ENCODE measurements around the gene STXBP5. TPM values are rescaled to one million over a fixed set of nuclear protein-coding genes. Genes with fewer than 3 reads are reported as not detected.
A peak's percentile ranks its signal among the peaks of the same experiment; 100 is the strongest.

STXBP5 gene
- total RNA-seq, 3 donors from 2014 or later (not counting 1 experiment from before 2014, with no cell fraction given) = 22.9 to 43.9 (median 35.9) TPM

DNA sequence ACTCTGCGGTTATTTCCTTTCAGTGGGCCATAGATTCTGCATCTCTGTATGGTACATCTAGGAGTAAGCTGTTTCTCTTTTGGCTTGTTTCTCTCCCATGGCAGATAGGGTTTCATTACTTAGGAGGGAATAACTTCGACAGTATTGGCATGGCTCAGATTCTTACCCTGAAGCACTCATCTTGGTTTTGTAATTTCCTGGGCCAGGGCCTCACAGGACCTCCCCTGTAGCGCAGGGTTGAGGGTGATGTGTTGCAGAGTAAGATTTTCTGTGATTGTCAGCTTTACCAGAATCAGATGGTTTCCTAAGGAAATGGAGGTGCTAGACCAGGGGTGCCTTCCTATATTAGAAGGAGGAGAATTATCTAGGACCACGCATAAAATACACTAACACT lies 78.3 kb downstream of the STXBP5 start:
- intact Hi-C loops (cut with micrococcal nuclease) = no loop called here
- Histone ChIP-seq H3K4me3 (ENCODE audit: low read length) (no peak overlapping the region), H3K36me3 (ENCODE audit: control insufficient read depth, insufficient read depth, low read length) (peaks cover 26% of the 10 kb centered on the region), H3K4me1 (ENCODE audit: control insufficient read depth, insufficient read depth, low read length) (no peaks in the 10 kb centered on the region), H3K27ac (ENCODE audit: low read length) (no peak overlapping the region), H3K9me3 (ENCODE audit: control insufficient read depth, insufficient read depth, low read length) (no peaks in the 10 kb centered on the region), H3K27me3 (ENCODE audit: control insufficient read depth, insufficient read depth, low read length) (no peaks in the 10 kb centered on the region)
- peak overlapping the region; percentile 18 to 42 for H3K27ac Mint-ChIP-seq
- no peaks in the 10 kb centered on the region for H3K36me3 Mint-ChIP-seq
- ATAC-seq = no peak
- no peak overlapping the region for H3K4me3 Mint-ChIP-seq
- H3K27me3 Mint-ChIP-seq (ENCODE audit: low read depth in 2 of 2) = no peaks in the 10 kb centered on the region
- WGBS (ENCODE audit: insufficient coverage) = 76% methylated on average over 3 of the region's 4 CpGs
- H3K4me1 Mint-ChIP-seq = peaks cover 28 to 32% of the 10 kb centered on the region in 2 donors
- no peak for DNase-seq
- H3K9me3 Mint-ChIP-seq = no peaks in the 10 kb centered on the region
- TF ChIP-seq, protein P1, sequence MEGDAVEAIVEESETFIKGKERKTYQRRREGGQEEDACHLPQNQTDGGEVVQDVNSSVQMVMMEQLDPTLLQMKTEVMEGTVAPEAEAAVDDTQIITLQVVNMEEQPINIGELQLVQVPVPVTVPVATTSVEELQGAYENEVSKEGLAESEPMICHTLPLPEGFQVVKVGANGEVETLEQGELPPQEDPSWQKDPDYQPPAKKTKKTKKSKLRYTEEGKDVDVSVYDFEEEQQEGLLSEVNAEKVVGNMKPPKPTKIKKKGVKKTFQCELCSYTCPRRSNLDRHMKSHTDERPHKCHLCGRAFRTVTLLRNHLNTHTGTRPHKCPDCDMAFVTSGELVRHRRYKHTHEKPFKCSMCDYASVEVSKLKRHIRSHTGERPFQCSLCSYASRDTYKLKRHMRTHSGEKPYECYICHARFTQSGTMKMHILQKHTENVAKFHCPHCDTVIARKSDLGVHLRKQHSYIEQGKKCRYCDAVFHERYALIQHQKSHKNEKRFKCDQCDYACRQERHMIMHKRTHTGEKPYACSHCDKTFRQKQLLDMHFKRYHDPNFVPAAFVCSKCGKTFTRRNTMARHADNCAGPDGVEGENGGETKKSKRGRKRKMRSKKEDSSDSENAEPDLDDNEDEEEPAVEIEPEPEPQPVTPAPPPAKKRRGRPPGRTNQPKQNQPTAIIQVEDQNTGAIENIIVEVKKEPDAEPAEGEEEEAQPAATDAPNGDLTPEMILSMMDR (IDR thresholded peaks at IDR 0.05) = no peak

DNA sequence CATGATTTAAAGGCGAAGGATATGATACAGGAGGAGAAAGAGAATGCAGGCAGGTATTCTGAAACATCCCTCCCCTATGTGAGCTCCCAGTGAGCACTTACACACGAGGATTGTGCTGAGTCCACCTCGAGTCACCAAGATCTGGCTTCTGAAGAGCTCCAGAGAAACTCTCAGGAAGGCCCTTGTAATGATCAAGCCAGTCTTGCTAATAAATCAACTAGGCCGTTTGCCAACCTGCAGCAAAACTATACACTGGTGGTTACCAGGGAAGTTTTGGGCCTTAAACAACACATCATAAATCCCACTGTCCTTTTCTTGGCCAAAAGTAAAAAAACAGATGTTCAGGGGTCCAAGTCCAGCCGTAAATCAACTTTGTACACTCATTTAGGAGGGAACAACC lies 79.2 kb downstream of the STXBP5 start:
- H3K4me3 Mint-ChIP-seq = no peak overlapping the region
- Histone ChIP-seq H3K9me3 (ENCODE audit: control insufficient read depth, insufficient read depth, low read length) (no peaks in the 10 kb centered on the region), H3K4me3 (ENCODE audit: low read length) (no peak overlapping the region), H3K27me3 (ENCODE audit: control insufficient read depth, insufficient read depth, low read length) (no peaks in the 10 kb centered on the region), H3K4me1 (ENCODE audit: control insufficient read depth, insufficient read depth, low read length) (no peaks in the 10 kb centered on the region), H3K36me3 (ENCODE audit: control insufficient read depth, insufficient read depth, low read length) (peaks cover 17% of the 10 kb centered on the region), H3K27ac (ENCODE audit: low read length) (no peak overlapping the region)
- WGBS (ENCODE audit: insufficient coverage) = 60% methylated on average over 4 of the region's 5 CpGs
- H3K36me3 Mint-ChIP-seq = no peaks in the 10 kb centered on the region
- H3K4me1 Mint-ChIP-seq = peaks cover 36 to 41% of the 10 kb centered on the region in 2 donors
- intact Hi-C loops (cut with micrococcal nuclease) = no loop called here
- no peaks in the 10 kb centered on the region for H3K27me3 Mint-ChIP-seq (ENCODE audit: low read depth in 2 of 2)
- no peak for DNase-seq
- TF ChIP-seq, protein P1 (IDR thresholded peaks at IDR 0.05) = no peak
- no peak for ATAC-seq
- no peaks in the 10 kb centered on the region for H3K9me3 Mint-ChIP-seq
- H3K27ac Mint-ChIP-seq = no peak overlapping the region

DNA sequence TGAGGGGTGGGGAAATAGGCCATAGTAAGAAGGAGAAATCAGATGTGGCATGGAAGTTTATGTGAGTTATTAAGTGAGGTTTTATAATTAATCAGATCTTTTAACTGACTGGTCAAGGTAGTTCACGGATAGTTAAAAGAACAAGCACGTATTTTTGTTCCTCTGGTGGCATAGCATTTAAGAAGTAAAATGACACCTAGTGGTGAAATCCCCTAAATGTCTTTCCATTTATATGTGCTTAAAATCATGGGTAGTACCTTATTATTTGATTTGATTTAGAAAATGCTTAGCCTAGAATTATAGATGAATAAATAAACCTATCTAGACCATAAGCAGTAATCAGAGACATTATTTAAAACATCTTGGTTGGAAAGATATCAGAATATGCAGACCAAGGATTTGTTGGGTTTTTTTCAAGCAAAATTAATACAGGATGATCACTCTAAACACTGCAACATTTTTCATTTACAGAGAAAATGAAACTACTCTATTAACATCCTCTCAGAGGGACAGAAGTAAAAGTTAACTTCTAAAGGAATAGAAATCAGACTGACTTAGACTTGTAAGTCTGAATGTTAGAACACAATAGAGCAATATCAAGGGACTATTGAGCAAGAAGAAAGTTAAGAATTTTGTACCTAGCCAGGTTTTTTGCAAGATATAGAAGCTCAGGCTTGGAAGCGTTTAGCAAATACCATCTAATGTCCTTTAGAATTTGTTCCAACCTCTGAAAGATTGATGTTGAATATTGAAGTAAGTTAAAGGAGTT lies 81.1 kb downstream of the STXBP5 start:
- Mint-ChIP-seq H3K9me3 (no peaks in the 10 kb centered on the region), H3K27ac (peak overlapping the region; percentile 5 to 9), H3K4me3 (no peak overlapping the region), H3K4me1 (peaks cover 39 to 41% of the 10 kb centered on the region in 2 donors), H3K36me3 (no peaks in the 10 kb centered on the region), H3K27me3 (ENCODE audit: low read depth in 2 of 2) (no peaks in the 10 kb centered on the region)
- ATAC-seq (peak in 1 of 3 donors; percentile 52), DNase-seq (peak in 1 of 2 donors; percentile 58)
- intact Hi-C loops (cut with micrococcal nuclease) = loop anchor here (2.0 kb wide), 1 partner anchor 428 kb away; no protein-coding TSS in a partner anchor
- Histone ChIP-seq H3K4me1 (ENCODE audit: control insufficient read depth, insufficient read depth, low read length) (no peaks in the 10 kb centered on the region), H3K36me3 (ENCODE audit: control insufficient read depth, insufficient read depth, low read length) (peaks cover 5% of the 10 kb centered on the region), H3K27me3 (ENCODE audit: control insufficient read depth, insufficient read depth, low read length) (no peaks in the 10 kb centered on the region), H3K4me3 (ENCODE audit: low read length) (no peak overlapping the region), H3K27ac (ENCODE audit: low read length) (no peak overlapping the region), H3K9me3 (ENCODE audit: control insufficient read depth, insufficient read depth, low read length) (no peaks in the 10 kb centered on the region)
- WGBS (ENCODE audit: insufficient coverage) = 45% methylated on average over 3 of the region's 3 CpGs
- TF ChIP-seq, protein P1 (IDR thresholded peaks at IDR 0.05) = peak; percentile 44
